Non-pigmented ciliary epithelial cell (primary cell): ENCODE data around the gene HECTD1.
A peak's percentile ranks its signal among the peaks of the same experiment; 100 is the strongest.
"Not testable (repeated sequence)": the region's sequence is repeated elsewhere in the genome, so short reads cannot be mapped to it uniquely, and the experiment has no call there.

Experiments
- DNase-seq: peaks from one replicate; pipeline ENCODE4 v3.0.0-alpha.2; 2010; ENCODE audit warnings: low read depth

The HECTD1 gene

GRCh38 chr14:31092160-31092708 is 115.4 kb downstream of the HECTD1 start:
- no peak for DNase-seq

DNA sequence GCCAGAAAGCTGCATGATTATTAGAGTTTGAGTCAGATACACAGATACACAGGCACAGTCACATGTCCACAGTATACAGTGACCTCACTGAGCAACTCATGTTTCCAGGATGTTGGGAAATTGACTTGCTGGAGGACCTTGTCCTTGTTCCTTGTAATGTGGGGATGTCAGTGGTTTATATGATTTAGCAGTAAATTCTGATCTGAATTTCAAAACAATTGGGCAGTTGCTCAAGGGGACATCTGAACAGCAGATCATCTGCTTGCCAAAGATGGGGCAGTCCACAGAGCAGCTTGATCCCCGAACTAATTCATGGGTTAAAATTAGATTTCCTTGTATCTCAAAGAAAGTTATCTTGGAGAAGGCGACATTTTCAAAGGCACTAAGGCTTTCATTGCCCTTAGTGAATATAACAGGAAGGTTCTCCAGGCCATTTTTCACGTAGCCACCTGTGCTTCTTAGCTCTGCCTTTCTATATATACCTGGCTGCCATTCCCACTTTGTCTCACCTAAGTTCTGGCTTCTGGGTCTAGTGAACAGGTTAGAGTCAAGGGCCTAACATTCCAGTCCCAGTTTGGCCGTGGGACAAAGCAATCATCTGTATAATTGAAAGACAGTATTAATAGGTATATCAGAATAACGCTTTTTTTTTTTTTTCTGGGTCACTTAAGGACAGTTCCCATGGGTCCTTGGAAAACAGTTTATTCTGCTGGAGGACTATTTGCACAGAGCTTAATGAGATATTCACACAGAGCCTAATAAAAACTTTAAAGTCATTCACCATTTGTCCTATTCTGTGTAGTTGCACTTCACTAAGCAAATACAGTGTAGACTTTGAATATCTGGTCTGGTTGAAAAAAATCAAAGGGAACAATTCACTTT is 116.5 kb downstream of the HECTD1 start:
- DNase-seq: peak; percentile 76

DNA sequence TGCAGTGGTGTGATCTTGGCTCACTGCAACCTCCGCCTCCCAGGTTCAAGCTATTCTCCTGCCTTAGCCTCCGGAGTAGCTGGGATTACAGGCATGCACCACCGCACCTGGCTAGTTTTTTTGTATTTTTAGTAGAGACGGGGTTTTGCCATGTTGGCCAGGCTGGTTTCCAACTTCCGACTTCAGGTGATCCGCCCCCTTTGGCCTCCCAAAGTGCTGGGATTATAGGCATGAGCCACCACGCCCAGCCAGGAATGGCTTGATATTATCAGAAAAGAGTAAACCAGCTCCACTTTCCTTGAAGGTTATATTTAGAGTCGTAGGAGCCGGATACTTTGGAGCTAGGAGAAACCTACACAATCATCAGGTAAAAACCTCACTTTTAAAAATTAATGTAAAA is 121.1 kb downstream of the HECTD1 start:
- DNase-seq: not testable (repeated sequence)

DNA sequence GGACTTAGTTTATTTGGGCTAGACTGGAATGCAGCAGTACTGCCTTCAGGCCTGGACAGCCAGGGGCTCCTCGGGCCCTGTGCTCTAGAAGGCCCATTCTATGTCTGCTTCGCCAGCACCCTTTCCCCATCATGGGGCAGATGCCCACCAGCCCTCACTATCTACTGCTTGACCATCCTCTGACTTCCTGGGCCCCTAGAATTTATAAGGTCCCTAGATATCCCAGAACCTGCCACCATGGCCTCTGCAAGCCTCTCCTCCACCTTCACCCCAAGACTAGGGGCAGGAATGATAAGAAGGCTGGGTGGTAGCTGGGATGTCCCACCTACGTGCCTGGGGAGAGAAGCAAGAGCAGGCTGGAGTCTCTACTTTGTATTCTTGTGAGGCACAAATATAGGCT is 122.6 kb downstream of the HECTD1 start:
- no peak for DNase-seq

GRCh38 chr14:31084385-31084784 is 123.2 kb downstream of the HECTD1 start:
- DNase-seq: no peak

DNA sequence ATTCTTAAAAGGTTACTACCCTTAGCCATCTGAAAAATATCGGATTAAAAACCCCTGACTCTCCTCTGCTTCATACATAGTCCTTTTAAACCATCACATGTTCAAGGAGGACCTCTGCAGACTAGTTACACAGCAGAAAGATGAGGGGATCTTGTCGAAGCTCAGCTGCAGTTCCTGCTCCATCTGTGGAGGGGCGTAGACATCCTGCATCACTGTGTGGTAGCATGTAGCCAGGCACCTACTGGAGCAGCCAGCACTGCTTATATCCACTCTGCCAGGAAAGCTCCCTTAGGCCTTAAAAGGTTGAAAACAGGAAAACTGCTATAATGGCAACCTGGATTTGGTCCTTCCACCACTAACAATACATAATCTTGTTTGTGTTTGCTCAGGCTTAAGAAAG is 123.8 kb downstream of the HECTD1 start:
- DNase-seq: no peak

DNA sequence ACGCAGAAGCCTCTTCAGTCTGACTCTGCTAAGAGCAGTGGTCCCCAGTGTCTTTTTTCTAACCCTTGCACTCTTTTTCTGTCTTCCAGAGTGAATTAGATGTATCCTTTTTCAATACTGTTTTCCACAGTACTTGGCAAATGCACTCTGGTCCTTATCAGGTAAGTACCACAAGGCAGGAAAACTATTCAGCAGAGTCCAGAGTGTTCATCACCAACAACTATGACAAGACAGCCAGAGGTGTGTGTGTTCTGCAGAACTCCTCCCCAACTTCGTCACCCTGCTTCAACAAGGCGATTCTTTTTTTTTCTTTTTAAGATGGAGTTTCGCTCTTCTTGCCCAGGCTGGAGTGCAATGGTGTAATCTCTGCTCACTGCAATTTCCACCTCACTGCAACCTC is 127.1 kb downstream of the HECTD1 start:
- DNase-seq: no peak

GRCh38 chr14:31080056-31080455 is 127.5 kb downstream of the HECTD1 start:
- no peak for DNase-seq

GRCh38 chr14:31078766-31079165 is 128.8 kb downstream of the HECTD1 start:
- DNase-seq: no peak

GRCh38 chr14:31075144-31075543 is 132.4 kb downstream of the HECTD1 start:
- no peak for DNase-seq

DNA sequence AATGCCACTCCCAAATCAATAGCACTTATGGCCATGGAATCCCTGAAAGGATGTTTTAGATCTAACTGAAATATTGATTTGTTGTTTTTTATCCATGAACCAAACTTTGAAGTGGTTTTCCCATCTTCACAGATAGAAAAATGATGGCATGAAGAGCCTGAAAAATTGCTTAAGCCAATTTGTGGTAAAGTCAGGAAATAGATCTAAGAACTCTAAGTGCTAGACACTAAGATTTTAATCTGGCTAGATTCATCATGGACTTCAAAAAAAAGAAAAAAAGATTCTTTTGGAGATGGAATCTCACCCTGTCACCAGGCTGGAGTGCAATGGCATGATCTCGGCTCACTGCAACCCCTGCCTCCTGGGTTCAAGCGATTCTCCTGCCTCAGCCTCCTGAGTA is 136.4 kb downstream of the HECTD1 start:
- no peak for DNase-seq

DNA sequence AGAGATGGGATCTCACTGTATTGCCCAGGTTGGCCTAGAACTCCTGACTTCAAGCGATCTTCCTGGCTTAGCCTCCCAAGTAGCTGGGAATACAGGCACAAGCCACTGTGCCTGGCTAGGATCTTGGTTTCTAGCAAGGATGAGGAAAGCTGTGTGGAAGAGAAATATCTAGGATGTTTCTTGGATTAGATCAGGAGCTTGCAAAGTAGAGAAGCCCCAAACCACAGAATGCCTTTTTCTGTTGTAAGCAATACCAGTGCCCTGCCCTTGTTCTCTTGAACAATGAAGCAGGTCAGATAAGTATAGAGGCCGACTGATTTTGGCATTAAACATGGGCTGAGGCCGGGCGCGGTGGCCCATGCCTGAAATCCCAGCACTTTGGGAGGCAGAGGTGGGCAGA is 137.2 kb downstream of the HECTD1 start:
- DNase-seq: peak; percentile 94

GRCh38 chr14:31069343-31069742 is 138.2 kb downstream of the HECTD1 start:
- no peak for DNase-seq

GRCh38 chr14:31068235-31068634 is 139.4 kb downstream of the HECTD1 start:
- no peak for DNase-seq

DNA sequence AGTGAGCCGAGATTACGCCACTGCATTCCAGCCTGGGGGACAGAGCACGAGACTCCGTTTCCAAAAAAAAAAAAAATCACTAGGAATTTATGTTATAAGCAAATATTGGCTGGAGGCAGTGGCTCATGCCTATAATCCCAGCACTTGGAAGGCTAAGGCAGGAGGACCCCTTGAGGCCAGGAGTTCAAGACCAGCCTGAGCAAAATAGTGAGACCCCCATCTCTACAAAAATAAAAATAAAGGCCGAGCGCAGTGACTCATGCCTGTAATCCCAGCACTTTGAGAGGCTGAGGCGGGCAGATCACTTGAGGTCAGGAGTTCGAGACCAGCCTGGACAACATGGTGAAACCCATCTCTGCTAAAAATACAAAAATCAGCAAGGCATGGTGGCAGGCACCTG is 144.7 kb downstream of the HECTD1 start:
- not testable (repeated sequence) for DNase-seq

- no peak for DNase-seq
These were observed 147.2 kb downstream of the HECTD1 start for GRCh38 chr14:31060253-31060875.

GRCh38 chr14:31059152-31059924 is 148.3 kb downstream of the HECTD1 start:
- peak; percentile 76 for DNase-seq

DNA sequence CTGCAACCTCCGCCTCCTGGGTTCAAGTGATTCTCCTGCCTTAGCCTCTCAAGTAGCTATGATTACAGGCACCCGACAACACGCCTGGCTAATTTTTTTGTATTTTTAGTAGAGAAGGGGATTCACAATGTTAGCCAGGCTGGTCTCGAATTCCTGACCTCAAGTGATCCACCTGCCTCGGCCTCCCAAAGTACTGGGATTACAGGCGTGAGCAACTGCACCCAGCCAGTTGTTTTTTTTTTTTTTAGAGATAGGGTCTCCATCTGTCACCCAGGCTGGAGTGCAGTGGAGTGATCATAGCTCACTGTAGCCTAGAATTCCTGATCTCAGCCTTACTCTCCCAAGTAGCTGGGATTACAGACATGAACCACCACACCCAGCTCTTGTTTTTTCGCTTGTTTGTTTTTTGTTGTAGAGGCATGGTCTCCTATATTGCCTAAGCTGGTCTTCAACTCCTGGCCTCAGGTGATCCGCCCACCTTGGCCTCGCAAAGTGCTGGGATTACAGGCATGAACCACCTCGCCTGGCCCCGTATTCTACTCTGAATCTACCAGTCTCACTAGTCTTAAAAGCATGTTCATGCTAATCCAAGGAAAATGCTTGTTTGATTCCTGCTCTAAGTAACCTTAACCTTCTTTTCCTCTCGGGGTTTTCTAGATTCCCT is 149.8 kb downstream of the HECTD1 start:
- DNase-seq: no peak

DNA sequence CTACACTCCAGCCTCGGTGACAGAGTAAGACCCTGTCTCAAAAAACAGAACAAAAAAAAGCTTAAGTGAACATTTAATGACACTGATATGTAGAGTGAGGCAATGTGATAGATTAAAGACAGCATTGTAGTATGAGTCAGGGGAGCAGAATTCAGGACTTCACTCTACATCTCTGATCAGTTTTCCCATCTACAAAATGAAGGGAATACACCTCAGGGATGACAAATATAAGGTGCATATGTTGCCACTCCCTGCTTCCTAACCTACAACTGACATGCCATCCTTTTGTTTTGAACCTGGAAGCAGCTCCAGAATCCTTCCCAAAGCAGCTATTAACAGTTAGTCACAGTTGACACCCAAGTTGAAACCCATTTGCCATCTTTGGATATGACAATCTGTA is 150.6 kb downstream of the HECTD1 start:
- no peak for DNase-seq

GRCh38 chr14:31052905-31053586 is 154.5 kb downstream of the HECTD1 start:
- not testable (repeated sequence) for DNase-seq

- DNase-seq: no peak
These were observed 156.1 kb downstream of the HECTD1 start for GRCh38 chr14:31051511-31051910.
